ENCODE results near the gene LYL1. TPM values are rescaled to one million over a fixed set of nuclear protein-coding genes. Genes with fewer than 3 reads are reported as not detected.

Gene LYL1
- total RNA-seq, 2 donors from 2014 or later: 3.6 to 4.5 TPM

DNA sequence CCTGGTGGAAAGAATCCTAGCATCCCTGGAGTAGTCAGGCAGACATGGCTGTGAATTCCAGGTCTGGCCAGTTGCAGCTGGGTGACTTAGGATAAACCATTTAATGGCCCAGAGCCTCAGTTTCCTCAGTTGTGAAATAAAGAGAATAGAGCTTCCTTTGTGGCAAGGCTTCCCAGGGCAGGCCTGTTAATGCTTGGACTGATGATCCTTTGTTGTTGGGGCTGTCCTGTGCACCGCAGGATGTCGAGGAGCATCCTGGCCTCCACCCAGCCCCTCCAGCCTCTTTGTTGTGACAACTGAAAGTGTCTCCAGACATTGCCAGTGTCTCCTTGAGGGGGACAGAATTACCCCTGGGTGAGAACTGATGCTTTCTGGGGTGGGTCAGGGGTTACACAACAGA is 16.3 kb downstream of the LYL1 start:
- H3K27ac ChIP-seq: no peak overlapping the region

DNA sequence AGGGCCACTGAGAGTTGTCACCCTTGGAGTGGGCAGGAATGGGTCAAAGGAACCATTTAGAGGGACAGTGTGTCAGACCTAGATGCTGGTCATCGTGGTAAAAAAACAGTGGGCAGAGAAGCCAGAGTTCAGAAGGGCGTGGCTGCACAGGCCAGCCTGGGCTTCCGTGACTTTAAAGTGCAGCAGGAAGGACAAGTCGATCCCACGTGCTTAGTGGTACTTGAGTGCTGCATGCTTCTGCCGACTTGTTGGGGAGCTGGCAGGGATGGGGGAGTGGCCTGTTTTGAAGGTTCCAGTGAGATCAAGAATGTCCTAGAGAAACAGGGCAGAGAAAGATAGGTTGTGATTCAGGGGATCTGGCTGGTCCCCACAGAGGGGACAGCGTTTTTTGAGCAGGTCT is 17.0 kb downstream of the LYL1 start:
- Histone ChIP-seq H3K27me3 (no peaks in the 10 kb centered on the region), H3K4me1 (no peaks in the 10 kb centered on the region), H3K9me3 (no peaks in the 10 kb centered on the region), H3K4me3 (no peak overlapping the region), H3K27ac (no peak overlapping the region), H3K9ac (ENCODE audit: low read depth in 2 of 2, low read length in 2 of 2) (no peak overlapping the region), H3K36me3 (no peaks in the 10 kb centered on the region)
- intact Hi-C loops (cut with DNase I): no loop called here
- TF ChIP-seq, protein P1, sequence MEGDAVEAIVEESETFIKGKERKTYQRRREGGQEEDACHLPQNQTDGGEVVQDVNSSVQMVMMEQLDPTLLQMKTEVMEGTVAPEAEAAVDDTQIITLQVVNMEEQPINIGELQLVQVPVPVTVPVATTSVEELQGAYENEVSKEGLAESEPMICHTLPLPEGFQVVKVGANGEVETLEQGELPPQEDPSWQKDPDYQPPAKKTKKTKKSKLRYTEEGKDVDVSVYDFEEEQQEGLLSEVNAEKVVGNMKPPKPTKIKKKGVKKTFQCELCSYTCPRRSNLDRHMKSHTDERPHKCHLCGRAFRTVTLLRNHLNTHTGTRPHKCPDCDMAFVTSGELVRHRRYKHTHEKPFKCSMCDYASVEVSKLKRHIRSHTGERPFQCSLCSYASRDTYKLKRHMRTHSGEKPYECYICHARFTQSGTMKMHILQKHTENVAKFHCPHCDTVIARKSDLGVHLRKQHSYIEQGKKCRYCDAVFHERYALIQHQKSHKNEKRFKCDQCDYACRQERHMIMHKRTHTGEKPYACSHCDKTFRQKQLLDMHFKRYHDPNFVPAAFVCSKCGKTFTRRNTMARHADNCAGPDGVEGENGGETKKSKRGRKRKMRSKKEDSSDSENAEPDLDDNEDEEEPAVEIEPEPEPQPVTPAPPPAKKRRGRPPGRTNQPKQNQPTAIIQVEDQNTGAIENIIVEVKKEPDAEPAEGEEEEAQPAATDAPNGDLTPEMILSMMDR (IDR thresholded peaks at IDR 0.05): no peak
- DNase-seq: no peak

More for the DNA sequence above, 16.3 kb downstream of the LYL1 start:
- TF ChIP-seq, protein P1 (IDR thresholded peaks at IDR 0.05): no peak
- intact Hi-C loops (cut with DNase I): no loop called here
- DNase-seq: no peak
- Histone ChIP-seq H3K9me3 (no peaks in the 10 kb centered on the region), H3K4me3 (no peak overlapping the region), H3K36me3 (no peaks in the 10 kb centered on the region), H3K9ac (ENCODE audit: low read depth in 2 of 2, low read length in 2 of 2) (no peak overlapping the region), H3K4me1 (no peaks in the 10 kb centered on the region), H3K27me3 (no peaks in the 10 kb centered on the region)

DNA sequence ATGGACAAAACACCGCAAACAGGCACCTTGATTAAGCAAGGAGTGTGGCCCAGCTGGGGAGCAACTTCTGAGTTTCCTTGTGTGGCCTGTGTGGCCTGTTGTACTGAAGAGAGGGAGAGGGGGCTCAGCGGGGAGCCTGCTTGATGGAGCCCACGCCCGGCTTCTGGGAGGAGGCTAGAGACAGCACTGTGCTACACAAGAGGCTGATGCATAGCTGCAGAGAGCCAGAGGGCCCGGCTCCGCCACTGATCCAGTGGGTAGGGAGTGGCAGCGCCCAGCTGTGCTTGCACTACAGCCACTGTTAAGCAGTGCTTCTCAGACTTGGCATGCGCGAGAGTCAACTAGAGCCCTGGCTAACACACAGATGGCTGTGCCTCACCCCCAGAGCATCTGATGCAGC is 19.0 kb downstream of the LYL1 start:
- H3K4me3 ChIP-seq: no peak overlapping the region
- intact Hi-C loops (cut with DNase I): no loop called here
- no peaks in the 10 kb centered on the region for H3K27me3 ChIP-seq
- no peak for DNase-seq
- H3K4me1 ChIP-seq: peaks cover 13% of the 10 kb centered on the region
- TF ChIP-seq, protein P1 (IDR thresholded peaks at IDR 0.05): no peak
- no peak overlapping the region for H3K9ac ChIP-seq (ENCODE audit: low read depth in 2 of 2, low read length in 2 of 2)
- no peak overlapping the region for H3K27ac ChIP-seq
- H3K36me3 ChIP-seq: no peaks in the 10 kb centered on the region
- no peaks in the 10 kb centered on the region for H3K9me3 ChIP-seq

DNA sequence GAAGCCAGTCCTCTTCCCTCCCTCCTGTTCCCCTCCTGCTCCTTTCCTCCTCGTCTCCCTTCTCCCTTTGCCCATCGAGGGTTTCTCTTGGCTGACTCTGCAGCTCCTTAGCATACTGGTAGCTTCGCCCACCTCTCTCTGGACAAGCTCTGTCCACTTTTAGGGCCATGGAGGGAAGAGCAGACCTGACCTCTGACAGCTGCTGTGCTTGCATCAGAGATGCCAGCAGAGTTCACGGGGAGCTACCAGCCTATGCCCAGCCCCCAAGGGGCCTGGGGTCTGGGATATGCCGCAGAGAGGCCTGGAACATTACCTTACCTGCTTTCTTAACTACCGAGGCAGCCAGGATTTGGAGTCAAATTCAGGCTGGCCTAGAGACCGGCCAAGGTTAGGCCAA is 19.7 kb downstream of the LYL1 start:
- no peak for DNase-seq
- TF ChIP-seq, protein P1 (IDR thresholded peaks at IDR 0.05): no peak
- Histone ChIP-seq H3K9ac (ENCODE audit: low read depth in 2 of 2, low read length in 2 of 2) (no peak overlapping the region), H3K36me3 (no peaks in the 10 kb centered on the region), H3K4me1 (peaks cover 18% of the 10 kb centered on the region), H3K27ac (no peak overlapping the region), H3K4me3 (no peak overlapping the region), H3K27me3 (no peaks in the 10 kb centered on the region), H3K9me3 (no peaks in the 10 kb centered on the region)
- intact Hi-C loops (cut with DNase I): no loop called here

DNA sequence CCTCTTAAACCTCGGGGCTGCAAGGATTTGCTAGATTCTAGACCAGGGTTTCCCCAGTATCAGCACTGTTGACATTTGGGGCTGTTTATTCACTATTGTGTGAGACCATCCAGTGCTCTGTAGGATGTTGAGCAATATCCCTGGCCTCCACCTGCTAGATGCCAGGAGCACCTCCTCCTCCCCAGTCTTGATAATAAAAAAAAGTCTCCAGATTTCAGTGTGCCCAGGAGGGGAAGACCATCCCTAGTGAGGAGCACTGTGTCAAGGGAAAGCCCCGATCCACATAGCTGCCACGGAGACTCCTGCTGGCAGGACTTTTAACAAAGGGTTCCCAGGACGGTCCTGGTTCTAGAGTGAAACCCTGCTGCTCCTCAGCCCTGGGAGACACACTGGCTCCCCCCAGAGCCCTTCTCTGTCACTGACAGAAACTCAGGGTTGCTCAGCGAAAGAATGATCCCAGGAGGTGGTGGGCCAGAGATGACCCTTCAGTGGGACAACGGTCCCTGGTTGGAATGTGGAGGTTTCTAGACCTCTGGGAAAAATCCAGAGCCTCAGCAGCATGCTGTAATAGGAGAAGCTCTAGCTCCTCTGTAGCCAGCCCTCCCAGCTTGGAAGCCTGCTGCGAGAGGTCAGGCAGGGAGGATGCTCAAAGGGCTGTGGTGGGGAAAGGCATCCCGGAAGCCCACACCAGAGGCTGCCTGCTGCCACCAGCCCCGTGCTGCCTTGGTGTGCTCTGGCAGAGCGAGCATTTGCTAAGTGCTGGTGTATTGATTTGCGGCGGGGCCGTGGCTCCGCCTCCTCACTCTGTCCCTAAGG is 20.3 kb downstream of the LYL1 start:
- TF ChIP-seq, protein P1 (IDR thresholded peaks at IDR 0.05): no peak
- H3K9ac ChIP-seq (ENCODE audit: low read depth in 2 of 2, low read length in 2 of 2): no peak overlapping the region
- no peak overlapping the region for H3K27ac ChIP-seq
- intact Hi-C loops (cut with DNase I): no loop called here
- no peak for DNase-seq
- H3K4me3 ChIP-seq: no peak overlapping the region
- no peaks in the 10 kb centered on the region for H3K36me3 ChIP-seq
- H3K4me1 ChIP-seq: peaks cover 18% of the 10 kb centered on the region
- no peaks in the 10 kb centered on the region for H3K9me3 ChIP-seq
- no peaks in the 10 kb centered on the region for H3K27me3 ChIP-seq
